Left lung (tissue), 10 donors: ENCODE measurements around the gene CRISP1. TPM values are rescaled to one million over a fixed set of nuclear protein-coding genes. Genes with fewer than 3 reads are reported as not detected.

Experiments used
- ATAC-seq: fragments of 200-7000 bp; cut with Tn5 transposase; one replicate; pipeline ENCODE4 v1.9.1; 2020; ENCODE audit warnings: moderate library complexity
- DNase-seq, 4 donors: peaks; one replicate each; pipeline ENCODE4 v3.0.0-alpha.2; 2013 to 2020
- H3K27ac ChIP-seq, 2 donors: fragments of 200-600 bp; sonication (generic) in 1 of 2; one replicate each; pipeline versions ENCODE4 v1.5.0 to v1.8.0; 2020 to 2021
- H3K27me3 ChIP-seq, 2 donors: fragments of 200-600 bp; sonication (generic) in 1 of 2; one replicate each; pipeline versions ENCODE4 v1.5.0 to v1.8.0; 2020 to 2021
- H3K36me3 ChIP-seq, 2 donors: fragments of 200-600 bp; sonication (generic) in 1 of 2; one replicate each; pipeline versions ENCODE4 v1.5.0 to v1.8.0; 2020 to 2021
- H3K4me1 ChIP-seq, 2 donors: fragments of 200-600 bp; one replicate each; pipeline ENCODE4 v1.8.0; 2021
- H3K4me3 ChIP-seq, 2 donors: fragments of 200-600 bp; sonication (generic) in 1 of 2; one replicate each; pipeline versions ENCODE4 v1.5.0 to v1.8.0; 2020 to 2021; ENCODE audit warnings: mild to moderate bottlenecking in 1 of 2
- H3K9me3 ChIP-seq, 2 donors: fragments of 200-600 bp; sonication (generic) in 1 of 2; one replicate each; pipeline versions ENCODE4 v1.5.0 to v1.8.0; 2020 to 2021
- intact Hi-C, 2 donors: fragments of 100-400 bp; cut with DNase I; formaldehyde crosslinking; loops; one replicate each; pipeline versions ENCODE4 v1.11.2 to v1.14.2; 2022
- polyA plus RNA-seq, 6 donors: library from polyadenylated mRNA; unstranded; fragments of 120-200 nt; gene quantifications; one replicate each; pipeline ENCODE4 v1.2.1, GENCODE V29; 2013; ENCODE audit not compliant: insufficient read length in 6 of 6
- total RNA-seq, 2 donors: library from RNA; stranded (reverse); fragmentation: NEBNext Ultra II Directional; extraction: Animal tissue kit (Norgen Biotek cat#: 25700); gene quantifications; one replicate each; pipeline ENCODE4 v1.2.1, GENCODE V29; 2021
- TF ChIP-seq, protein P1 (sequence below), 2 donors: fragments of 200-600 bp; sonication (generic) in 1 of 2; IDR thresholded peaks; one replicate each; pipeline versions ENCODE4 v1.5.0 to v1.8.0; 2021; ENCODE audit warnings: antibody characterized with exemption in 2 of 2
- donor health status: DM: no; HTN: yes; CAD: no.
- donor health status: DM: no; HTN: no; CAD: no.

CRISP1 gene
- total and polyA plus RNA-seq, 8 donors = not detected

DNA sequence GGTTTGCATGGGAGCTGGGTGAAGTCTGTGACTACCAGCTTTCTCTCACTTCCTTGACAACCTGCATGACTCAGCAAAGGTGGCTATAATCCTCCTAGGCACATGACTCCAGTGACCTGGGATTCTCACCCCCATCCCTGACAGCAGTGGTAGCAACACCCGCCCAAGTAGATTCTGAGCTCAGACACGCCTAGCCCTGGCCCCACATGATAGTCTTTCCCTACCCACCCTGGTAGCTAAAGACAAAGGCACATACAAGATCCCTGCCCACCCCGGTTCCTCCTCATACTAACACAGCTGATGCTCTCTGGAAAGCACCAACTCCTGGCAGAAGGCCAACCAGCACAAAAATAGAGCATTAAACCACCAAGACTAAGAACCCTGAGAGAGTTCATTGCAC lies 25.9 kb upstream of the CRISP1 start:
- H3K4me3 ChIP-seq = no peak overlapping the region
- intact Hi-C loops = no loop called here
- ATAC-seq = no peak

DNA sequence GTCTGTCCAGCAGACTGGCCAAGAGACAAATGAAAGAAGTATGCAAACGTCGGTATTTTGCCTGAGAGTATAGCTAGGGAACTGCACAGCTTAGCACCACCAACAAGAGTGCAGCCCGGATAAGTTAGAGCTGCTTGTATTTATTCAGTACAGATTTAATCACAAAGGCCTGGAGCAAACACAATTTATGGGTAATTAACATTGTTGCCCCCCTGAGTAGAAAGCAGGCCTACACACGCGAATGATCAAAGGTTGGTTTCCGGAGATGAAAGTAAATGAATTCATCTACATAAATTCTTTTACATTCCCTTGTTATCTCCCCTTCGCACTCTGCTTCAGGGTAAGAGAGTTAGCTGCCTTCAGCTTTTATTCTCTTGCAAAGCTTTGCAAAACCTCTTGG lies 24.7 kb upstream of the CRISP1 start:
- DNase-seq = no peak
- Histone ChIP-seq H3K36me3 (no peaks in the 10 kb centered on the region), H3K9me3 (peaks cover 0 to 10% of the 10 kb centered on the region in 2 donors), H3K27me3 (no peaks in the 10 kb centered on the region), H3K4me1 (no peaks in the 10 kb centered on the region), H3K4me3 (no peak overlapping the region), H3K27ac (no peak overlapping the region)
- ATAC-seq = no peak
- intact Hi-C loops = no loop called here
- TF ChIP-seq, protein P1, sequence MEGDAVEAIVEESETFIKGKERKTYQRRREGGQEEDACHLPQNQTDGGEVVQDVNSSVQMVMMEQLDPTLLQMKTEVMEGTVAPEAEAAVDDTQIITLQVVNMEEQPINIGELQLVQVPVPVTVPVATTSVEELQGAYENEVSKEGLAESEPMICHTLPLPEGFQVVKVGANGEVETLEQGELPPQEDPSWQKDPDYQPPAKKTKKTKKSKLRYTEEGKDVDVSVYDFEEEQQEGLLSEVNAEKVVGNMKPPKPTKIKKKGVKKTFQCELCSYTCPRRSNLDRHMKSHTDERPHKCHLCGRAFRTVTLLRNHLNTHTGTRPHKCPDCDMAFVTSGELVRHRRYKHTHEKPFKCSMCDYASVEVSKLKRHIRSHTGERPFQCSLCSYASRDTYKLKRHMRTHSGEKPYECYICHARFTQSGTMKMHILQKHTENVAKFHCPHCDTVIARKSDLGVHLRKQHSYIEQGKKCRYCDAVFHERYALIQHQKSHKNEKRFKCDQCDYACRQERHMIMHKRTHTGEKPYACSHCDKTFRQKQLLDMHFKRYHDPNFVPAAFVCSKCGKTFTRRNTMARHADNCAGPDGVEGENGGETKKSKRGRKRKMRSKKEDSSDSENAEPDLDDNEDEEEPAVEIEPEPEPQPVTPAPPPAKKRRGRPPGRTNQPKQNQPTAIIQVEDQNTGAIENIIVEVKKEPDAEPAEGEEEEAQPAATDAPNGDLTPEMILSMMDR (IDR thresholded peaks at IDR 0.05) = no peak

More for the DNA sequence above, 25.9 kb upstream of the CRISP1 start:
- DNase-seq = no peak
- H3K4me1 ChIP-seq = no peaks in the 10 kb centered on the region
- TF ChIP-seq, protein P1 (IDR thresholded peaks at IDR 0.05) = no peak
- H3K9me3 ChIP-seq = peaks cover 0 to 13% of the 10 kb centered on the region in 2 donors
- H3K36me3 ChIP-seq = no peaks in the 10 kb centered on the region
- no peaks in the 10 kb centered on the region for H3K27me3 ChIP-seq
- H3K27ac ChIP-seq = no peak overlapping the region

DNA sequence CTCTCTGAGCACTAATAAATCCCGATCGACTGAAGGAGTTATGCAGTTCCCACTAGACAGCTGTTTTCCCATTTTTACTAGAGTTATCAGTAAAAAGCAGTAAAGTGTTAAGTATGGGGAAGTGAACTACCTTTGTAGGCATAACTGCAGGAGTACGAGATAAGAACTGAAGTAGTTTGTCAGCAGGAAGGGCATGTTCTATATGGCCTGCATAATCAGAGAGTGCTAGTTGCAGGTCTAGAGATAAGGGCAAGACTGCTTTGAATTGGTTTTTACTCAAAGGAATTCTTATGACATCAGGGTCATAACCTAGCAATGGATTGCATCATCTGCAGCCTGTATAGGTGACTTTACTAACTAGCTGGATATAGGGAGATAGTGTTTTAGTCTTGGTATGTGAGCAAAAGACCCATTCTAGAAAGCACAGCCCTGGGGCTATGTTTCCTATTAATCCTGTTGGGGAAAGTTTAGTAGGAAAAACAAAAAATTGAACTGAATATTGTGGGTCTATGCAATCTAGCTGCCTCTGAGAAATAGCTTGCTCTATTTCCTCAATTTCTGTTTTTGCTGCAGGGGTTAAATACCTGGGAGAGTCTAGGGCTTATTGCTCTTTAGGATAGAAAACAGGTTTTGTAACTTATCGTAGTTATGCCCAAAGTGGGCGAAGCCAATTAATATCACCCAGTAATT lies 22.6 kb upstream of the CRISP1 start:
- no peaks in the 10 kb centered on the region for H3K36me3 ChIP-seq
- ATAC-seq (no peak), DNase-seq (no peak)
- peaks cover 0 to 6% of the 10 kb centered on the region in 2 donors for H3K9me3 ChIP-seq
- TF ChIP-seq, protein P1 (IDR thresholded peaks at IDR 0.05) = no peak
- intact Hi-C loops = no loop called here
- no peaks in the 10 kb centered on the region for H3K4me1 ChIP-seq
- H3K27ac ChIP-seq = no peak overlapping the region
- H3K4me3 ChIP-seq = no peak overlapping the region
- H3K27me3 ChIP-seq = no peaks in the 10 kb centered on the region

DNA sequence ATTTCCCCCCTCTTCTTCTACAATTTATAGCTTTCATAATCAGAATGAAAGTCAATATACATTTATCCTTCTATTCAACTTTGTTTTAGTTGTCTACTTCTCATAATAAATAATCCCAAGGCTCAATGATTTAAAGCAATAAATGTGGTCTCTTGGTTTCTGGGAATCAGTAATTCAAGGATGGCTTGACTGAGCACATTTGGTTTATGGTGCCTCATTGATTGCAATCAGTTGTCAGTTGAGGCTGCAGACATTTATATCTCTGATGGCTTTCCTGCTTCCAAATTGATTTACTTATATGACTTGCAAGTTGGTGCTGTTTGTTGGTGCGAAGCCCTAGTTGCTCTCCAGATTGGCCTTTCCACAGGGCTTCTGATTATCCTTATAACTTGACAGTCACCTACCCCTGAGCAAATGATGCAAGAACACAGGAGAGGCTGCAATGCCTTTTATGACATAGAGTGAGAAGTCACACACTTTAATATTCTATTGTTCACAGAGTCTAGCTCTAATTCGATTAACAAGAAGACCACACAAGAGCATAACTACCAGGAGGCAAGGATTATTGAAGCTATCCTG lies 2.7 kb upstream of the CRISP1 start:
- TF ChIP-seq, protein P1 (IDR thresholded peaks at IDR 0.05) = no peak

DNA sequence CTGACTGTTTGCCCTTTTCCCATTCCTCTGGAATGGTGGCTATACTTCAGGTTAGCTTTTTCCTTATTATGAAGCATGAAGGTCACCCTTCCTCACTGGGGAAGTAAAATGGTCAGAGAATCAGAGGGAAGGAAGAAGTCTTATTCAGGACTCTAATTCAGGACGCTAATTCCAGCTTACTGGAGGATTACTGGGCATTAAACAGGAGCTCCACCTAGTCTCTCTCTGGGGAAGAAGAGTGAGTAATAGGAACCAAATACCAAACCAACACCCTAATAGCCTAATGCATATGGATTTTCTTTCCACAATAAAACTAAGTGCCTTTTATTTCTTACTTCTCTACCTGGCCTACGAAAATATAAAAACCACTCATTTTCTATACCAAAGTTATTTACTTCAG lies 10.1 kb downstream of the CRISP1 start:
- Histone ChIP-seq H3K9me3 (no peaks in the 10 kb centered on the region), H3K36me3 (no peaks in the 10 kb centered on the region), H3K4me1 (no peaks in the 10 kb centered on the region), H3K4me3 (no peak overlapping the region), H3K27ac (no peak overlapping the region), H3K27me3 (no peaks in the 10 kb centered on the region)
- intact Hi-C loops = no loop called here
- TF ChIP-seq, protein P1 (IDR thresholded peaks at IDR 0.05) = no peak
- no peak for DNase-seq
- no peak for ATAC-seq

More for the DNA sequence above, 2.7 kb upstream of the CRISP1 start:
- Histone ChIP-seq H3K27me3 (no peaks in the 10 kb centered on the region), H3K4me1 (no peaks in the 10 kb centered on the region), H3K4me3 (no peak overlapping the region), H3K27ac (no peak overlapping the region), H3K9me3 (no peaks in the 10 kb centered on the region), H3K36me3 (no peaks in the 10 kb centered on the region)
- ATAC-seq (no peak), DNase-seq (no peak)
- intact Hi-C loops = no loop called here
